SK-N-MC (cell line): ENCODE data around the gene CAMK2A.

Source experiments
- EZH2 ChIP-seq: fragments of 200-600 bp; sonication (generic); IDR thresholded peaks from one replicate; pipeline ENCODE4 v1.6.1; 2017; ENCODE audit warnings: antibody characterized with exemption
- FOXP2 ChIP-seq: optimal IDR thresholded peaks from 2 replicates; pipeline ENCODE3; 2011; ENCODE audit warnings: mild to moderate bottlenecking, moderate library complexity; ENCODE audit not compliant: insufficient read depth; ENCODE audit errors: extremely low read length, control extremely low read depth
- POLR2AphosphoS5 ChIP-seq: IDR thresholded peaks from 2 replicates; pipeline ENCODE4 v1.6.1; 2012; ENCODE audit warnings: mild to moderate bottlenecking, low read depth, low read length, borderline replicate concordance

GRCh38 chr5:150297236-150297890 is 7.8 kb upstream of the CAMK2A start:
- TF ChIP-seq POLR2AphosphoS5 (no peak), EZH2 (no peak), FOXP2 (no peak)
